ENCODE data around the gene NAALADL2. TPM values are rescaled to one million over a fixed set of nuclear protein-coding genes. Genes with fewer than 3 reads are reported as not detected.

Gene NAALADL2
- total RNA-seq, 4 donors from 2014 or later = 10.3 to 16.7 (median 10.9) TPM

- Histone ChIP-seq H3K4me1 (no peaks in the 10 kb centered on the region), H3K4me3 (no peak overlapping the region), H3K9me3 (no peaks in the 10 kb centered on the region), H3K36me3 (no peaks in the 10 kb centered on the region), H3K27ac (no peak overlapping the region), H3K27me3 (no peaks in the 10 kb centered on the region)
- no peak for TF ChIP-seq CTCF (IDR thresholded peaks at IDR 0.05)
- no peak for TF ChIP-seq POLR2A (IDR thresholded peaks at IDR 0.05)
- no peak for TF ChIP-seq EP300 (IDR thresholded peaks at IDR 0.05)
- DNase-seq (ENCODE audit: low spot score in 2 of 2) = no peak
- WGBS, 2 donors = 80 to 86% methylated on average over 2 of the region's 2 CpGs
These were observed 714.1 kb downstream of the NAALADL2 start for GRCh38 chr3:175573226-175573625.

GRCh38 chr3:175580318-175580717 lies 721.2 kb downstream of the NAALADL2 start:
- Histone ChIP-seq H3K27ac (no peak overlapping the region), H3K4me3 (no peak overlapping the region), H3K9me3 (no peaks in the 10 kb centered on the region), H3K4me1 (no peaks in the 10 kb centered on the region), H3K27me3 (no peaks in the 10 kb centered on the region), H3K36me3 (no peaks in the 10 kb centered on the region)
- no peak for DNase-seq (ENCODE audit: low spot score in 2 of 2)
- no peak for TF ChIP-seq EP300 (IDR thresholded peaks at IDR 0.05)
- no peak for TF ChIP-seq POLR2A (IDR thresholded peaks at IDR 0.05)
- TF ChIP-seq CTCF (IDR thresholded peaks at IDR 0.05) = no peak
- 41 to 82% methylated on average over 1 of the region's 1 CpG for WGBS, 2 donors

GRCh38 chr3:175585898-175586297 lies 726.8 kb downstream of the NAALADL2 start:
- Histone ChIP-seq H3K27me3 (no peaks in the 10 kb centered on the region), H3K4me1 (no peaks in the 10 kb centered on the region), H3K4me3 (no peak overlapping the region), H3K36me3 (no peaks in the 10 kb centered on the region), H3K27ac (no peak overlapping the region), H3K9me3 (no peaks in the 10 kb centered on the region)
- no peak for DNase-seq (ENCODE audit: low spot score in 2 of 2)
- 77 to 79% methylated on average over 2 of the region's 2 CpGs for WGBS, 2 donors
- no peak for TF ChIP-seq CTCF (IDR thresholded peaks at IDR 0.05)
- no peak for TF ChIP-seq POLR2A (IDR thresholded peaks at IDR 0.05)
- no peak for TF ChIP-seq EP300 (IDR thresholded peaks at IDR 0.05)

- TF ChIP-seq POLR2A (IDR thresholded peaks at IDR 0.05) (no peak), CTCF (IDR thresholded peaks at IDR 0.05) (no peak), EP300 (IDR thresholded peaks at IDR 0.05) (no peak)
- DNase-seq (ENCODE audit: low spot score in 2 of 2) = no peak
- H3K27me3 ChIP-seq = no peaks in the 10 kb centered on the region
- WGBS, 2 donors = 90 to 96% methylated on average over 3 of the region's 3 CpGs
- H3K36me3 ChIP-seq = no peaks in the 10 kb centered on the region
- H3K9me3 ChIP-seq = peaks cover 0 to 6% (median 3%) of the 10 kb centered on the region in 4 donors
- H3K4me1 ChIP-seq = no peaks in the 10 kb centered on the region
- no peak overlapping the region for H3K4me3 ChIP-seq
- H3K27ac ChIP-seq = no peak overlapping the region
These were observed 731.6 kb downstream of the NAALADL2 start for GRCh38 chr3:175590745-175591144.

- Histone ChIP-seq H3K4me1 (no peaks in the 10 kb centered on the region), H3K4me3 (no peak overlapping the region), H3K27ac (no peak overlapping the region), H3K9me3 (peaks cover 0 to 6% (median 3%) of the 10 kb centered on the region in 4 donors), H3K36me3 (no peaks in the 10 kb centered on the region), H3K27me3 (no peaks in the 10 kb centered on the region)
- TF ChIP-seq EP300 (IDR thresholded peaks at IDR 0.05) (no peak), CTCF (IDR thresholded peaks at IDR 0.05) (no peak), POLR2A (IDR thresholded peaks at IDR 0.05) (no peak)
- DNase-seq (ENCODE audit: low spot score in 2 of 2) = no peak
- 95% methylated on average over 1 of the region's 1 CpG for WGBS, 2 donors
These were observed 732.2 kb downstream of the NAALADL2 start for GRCh38 chr3:175591375-175591774.
